Tibial artery (tissue), 4 donors: ENCODE data around the gene P2RY8.

ENCODE experiments used
- DNase-seq, 2 donors: peaks; one replicate each; pipeline ENCODE4 v3.0.0-alpha.2; 2019
- H3K27ac ChIP-seq, 2 donors: fragments of 200-600 bp; sonication (generic) in 1 of 2; 1 replicate in 1 of 2; 2 replicates in 1 of 2; pipeline ENCODE4 v1.5.1; 2018 to 2019; ENCODE audit warnings: mild to moderate bottlenecking in 1 of 2
- H3K27me3 ChIP-seq, 2 donors: fragments of 200-600 bp; sonication (generic) in 1 of 2; one replicate each; pipeline versions ENCODE4 v1.5.1 to v1.6.0; 2016 to 2019
- H3K36me3 ChIP-seq, 3 donors: fragments of 200-600 bp; sonication (generic) in 2 of 3; one replicate each; pipeline ENCODE4 v1.5.1; 2016 to 2019; ENCODE audit warnings: mild to moderate bottlenecking in 2 of 3
- H3K4me1 ChIP-seq, 4 donors: fragments of 200-600 bp; sonication (generic) in 2 of 4; 1 replicate in 3 of 4; 2 replicates in 1 of 4; pipeline ENCODE4 v1.5.1; 2016 to 2019
- H3K4me3 ChIP-seq, 2 donors: fragments of 200-600 bp; sonication (generic) in 1 of 2; 1 replicate in 1 of 2; 2 replicates in 1 of 2; pipeline ENCODE4 v1.5.1; 2018 to 2019; ENCODE audit warnings: mild to moderate bottlenecking in 2 of 2
- H3K9me3 ChIP-seq, 3 donors: fragments of 200-600 bp; sonication (generic) in 1 of 3; one replicate each; pipeline ENCODE4 v1.5.1; 2016 to 2019
- CTCF ChIP-seq, 2 experiments: fragments of 200-600 bp in 1 of 2; fragments of 450-650 bp in 1 of 2; IDR thresholded peaks; one replicate each; pipeline ENCODE4 v1.5.1; 2017 to 2019; ENCODE audit warnings: antibody characterized with exemption in 2 of 2, mild to moderate bottlenecking in 1 of 2, moderate library complexity in 1 of 2
- intact Hi-C: fragments of 100-400 bp; cut with DNase I; formaldehyde crosslinking; loops from one replicate; pipeline ENCODE4 v1.15.0; 2023; ENCODE audit warnings: low total_unique reads

The P2RY8 gene

DNA sequence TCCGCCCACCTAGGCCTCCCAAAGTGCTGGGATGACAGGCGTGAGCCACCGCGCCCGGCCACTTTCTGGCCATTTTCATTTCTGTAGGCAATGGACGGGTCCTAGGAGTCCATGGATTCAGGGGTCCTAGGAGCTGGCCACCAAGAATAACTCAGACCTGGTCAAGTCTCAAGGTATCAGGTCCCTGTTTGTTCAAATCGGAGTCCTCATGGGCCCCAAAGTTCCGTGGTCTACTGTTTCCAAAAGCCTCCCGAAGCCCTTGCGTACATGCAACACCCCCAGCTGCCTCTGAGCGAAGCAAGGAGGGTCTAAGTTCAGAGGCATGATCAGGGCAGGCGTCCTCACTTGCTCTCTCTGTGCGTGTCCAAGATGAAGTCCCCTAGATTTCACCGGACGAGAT is 30.1 kb downstream of the P2RY8 start:
- DNase-seq = no peak
- intact Hi-C loops = no loop called here
- no peaks in the 10 kb centered on the region for H3K4me1 ChIP-seq
- H3K9me3 ChIP-seq = no peaks in the 10 kb centered on the region
- H3K4me3 ChIP-seq = no peak overlapping the region
- no peak for TF ChIP-seq CTCF (IDR thresholded peaks at IDR 0.05)
- no peaks in the 10 kb centered on the region for H3K36me3 ChIP-seq
- H3K27me3 ChIP-seq = no peaks in the 10 kb centered on the region
- H3K27ac ChIP-seq = no peak overlapping the region

- H3K4me1 ChIP-seq = no peaks in the 10 kb centered on the region
- no peaks in the 10 kb centered on the region for H3K27me3 ChIP-seq
- DNase-seq = no peak
- no peak for TF ChIP-seq CTCF (IDR thresholded peaks at IDR 0.05)
- no peaks in the 10 kb centered on the region for H3K36me3 ChIP-seq
- no peak overlapping the region for H3K4me3 ChIP-seq
- H3K9me3 ChIP-seq = no peaks in the 10 kb centered on the region
- no peak overlapping the region for H3K27ac ChIP-seq
- intact Hi-C loops = no loop called here
Observed at GRCh38 chrX:1502853-1503252, 34.1 kb downstream of the P2RY8 start.

GRCh38 chrX:1502241-1502640 is 34.7 kb downstream of the P2RY8 start:
- H3K4me1 ChIP-seq = no peaks in the 10 kb centered on the region
- H3K27me3 ChIP-seq = no peaks in the 10 kb centered on the region
- DNase-seq = no peak
- H3K9me3 ChIP-seq = no peaks in the 10 kb centered on the region
- H3K27ac ChIP-seq = no peak overlapping the region
- H3K4me3 ChIP-seq = no peak overlapping the region
- TF ChIP-seq CTCF (IDR thresholded peaks at IDR 0.05) = no peak
- intact Hi-C loops = no loop called here
- no peaks in the 10 kb centered on the region for H3K36me3 ChIP-seq

GRCh38 chrX:1500701-1501624 is 36.0 kb downstream of the P2RY8 start:
- Histone ChIP-seq H3K9me3 (no peaks in the 10 kb centered on the region), H3K27me3 (no peaks in the 10 kb centered on the region), H3K4me1 (no peaks in the 10 kb centered on the region), H3K27ac (no peak overlapping the region), H3K4me3 (no peak overlapping the region), H3K36me3 (no peaks in the 10 kb centered on the region)
- intact Hi-C loops = no loop called here
- no peak for TF ChIP-seq CTCF (IDR thresholded peaks at IDR 0.05)
- no peak for DNase-seq

- TF ChIP-seq CTCF (IDR thresholded peaks at IDR 0.05) = no peak
- peaks cover 0 to 7% (median 4%) of the 10 kb centered on the region in 3 donors for H3K9me3 ChIP-seq
- DNase-seq = no peak
Observed at GRCh38 chrX:1496076-1496475, 40.9 kb downstream of the P2RY8 start.

More at GRCh38 chrX:1496076-1496475, 40.9 kb downstream of the P2RY8 start:
- Histone ChIP-seq H3K36me3 (no peaks in the 10 kb centered on the region), H3K4me1 (peaks cover 0 to 8% (median 0%) of the 10 kb centered on the region in 4 donors), H3K27ac (no peak overlapping the region), H3K4me3 (no peak overlapping the region), H3K27me3 (no peaks in the 10 kb centered on the region)
- intact Hi-C loops = no loop called here
